Liver (tissue), 9 donors: ENCODE results near the gene SNRPA. TPM values are rescaled to one million over a fixed set of nuclear protein-coding genes. Genes with fewer than 3 reads are reported as not detected.

Experiments used
- DNase-seq: peaks from one replicate; pipeline ENCODE4 v3.0.0-alpha.2; 2017; ENCODE audit warnings: low spot score
- H3K27ac ChIP-seq, 2 donors: one replicate each; pipeline ENCODE4 v1.7.0; 2013; ENCODE audit warnings: inconsistent platforms in 2 of 2, low read length in 2 of 2, control low read depth in 1 of 2, low read depth in 1 of 2, mild to moderate bottlenecking in 1 of 2
- H3K27me3 ChIP-seq, 4 donors: one replicate each; pipeline versions ENCODE4 v1.6.1 to v1.7.0; 2013; ENCODE audit warnings: low read length in 3 of 4, inconsistent platforms in 1 of 4, mild to moderate bottlenecking in 1 of 4, moderate library complexity in 1 of 4; ENCODE audit not compliant: control insufficient read depth in 4 of 4, insufficient read depth in 4 of 4
- H3K36me3 ChIP-seq, 4 donors: one replicate each; pipeline versions ENCODE4 v1.6.1 to v1.7.0; 2013; ENCODE audit warnings: low read length in 3 of 4, mild to moderate bottlenecking in 3 of 4, low read depth in 1 of 4, moderate library complexity in 1 of 4; ENCODE audit not compliant: control insufficient read depth in 4 of 4, insufficient read depth in 3 of 4
- H3K4me1 ChIP-seq, 4 donors: one replicate each; pipeline versions ENCODE4 v1.6.1 to v1.7.0; 2013; ENCODE audit warnings: low read length in 3 of 4, mild to moderate bottlenecking in 3 of 4, moderate library complexity in 1 of 4; ENCODE audit not compliant: control insufficient read depth in 4 of 4, insufficient read depth in 4 of 4
- H3K4me3 ChIP-seq, 3 donors: one replicate each; pipeline versions ENCODE4 v1.6.1 to v1.7.0; 2013; ENCODE audit warnings: low read length in 3 of 3, control low read depth in 1 of 3, low read depth in 1 of 3, mild to moderate bottlenecking in 1 of 3
- H3K9ac ChIP-seq, 2 donors: one replicate each; pipeline ENCODE4 v1.7.0; 2013; ENCODE audit warnings: low read length in 2 of 2, mild to moderate bottlenecking in 2 of 2, moderate library complexity in 2 of 2, control low read depth in 1 of 2, low read depth in 1 of 2
- H3K9me3 ChIP-seq, 4 donors: one replicate each; pipeline versions ENCODE4 v1.6.1 to v1.7.0; 2013; ENCODE audit warnings: low read length in 3 of 4; ENCODE audit not compliant: control insufficient read depth in 4 of 4
- EGR1 ChIP-seq, 2 donors: IDR thresholded peaks; 2 replicates each; pipeline ENCODE4 v1.6.1; 2016 to 2018; ENCODE audit warnings: antibody characterized with exemption in 2 of 2, low read depth in 2 of 2
- FOXA1 ChIP-seq: IDR thresholded peaks from 2 replicates; pipeline ENCODE4 v1.6.1; 2016; ENCODE audit warnings: antibody characterized with exemption
- FOXA2 ChIP-seq: IDR thresholded peaks from 2 replicates; pipeline ENCODE4 v1.6.1; 2016; ENCODE audit warnings: antibody characterized with exemption
- GABPA ChIP-seq, 2 donors: IDR thresholded peaks in 1 of 2; conservative IDR thresholded peaks in 1 of 2; 2 replicates each; pipeline ENCODE4 v1.6.1; 2016; ENCODE audit warnings: antibody characterized with exemption in 2 of 2, mild to moderate bottlenecking in 1 of 2, moderate library complexity in 1 of 2
- HNF4A ChIP-seq, 2 donors: conservative IDR thresholded peaks; 2 replicates each; pipeline ENCODE4 v1.6.1; 2016; ENCODE audit warnings: antibody characterized with exemption in 2 of 2, mild to moderate bottlenecking in 2 of 2
- HNF4G ChIP-seq: IDR thresholded peaks from 2 replicates; pipeline ENCODE4 v1.6.1; 2016; ENCODE audit warnings: antibody characterized with exemption
- JUND ChIP-seq, 2 donors: IDR thresholded peaks; 2 replicates each; pipeline ENCODE4 v1.6.1; 2016; ENCODE audit warnings: antibody characterized with exemption in 2 of 2
- NR2F2 ChIP-seq: IDR thresholded peaks from 2 replicates; pipeline ENCODE4 v1.6.1; 2016; ENCODE audit warnings: antibody characterized with exemption
- RAD21 ChIP-seq, 2 donors: IDR thresholded peaks; 2 replicates each; pipeline ENCODE4 v1.6.1; 2016; ENCODE audit warnings: antibody characterized with exemption in 2 of 2, mild to moderate bottlenecking in 2 of 2
- REST ChIP-seq: IDR thresholded peaks from 2 replicates; pipeline ENCODE4 v1.6.1; 2016; ENCODE audit warnings: antibody characterized with exemption, mild to moderate bottlenecking
- RXRA ChIP-seq, 2 donors: IDR thresholded peaks; 2 replicates each; pipeline ENCODE4 v1.6.1; 2017 to 2018; ENCODE audit warnings: antibody characterized with exemption in 2 of 2, mild to moderate bottlenecking in 1 of 2
- SP1 ChIP-seq: IDR thresholded peaks from 2 replicates; pipeline ENCODE4 v1.6.1; 2018; ENCODE audit warnings: antibody characterized with exemption, mild to moderate bottlenecking
- TAF1 ChIP-seq: conservative IDR thresholded peaks from 2 replicates; pipeline ENCODE4 v1.6.1; 2016; ENCODE audit warnings: antibody characterized with exemption, mild to moderate bottlenecking
- YY1 ChIP-seq: IDR thresholded peaks from 2 replicates; pipeline ENCODE4 v1.6.1; 2016; ENCODE audit warnings: antibody characterized with exemption, mild to moderate bottlenecking
- ZBTB33 ChIP-seq: IDR thresholded peaks from 2 replicates; pipeline ENCODE4 v1.6.1; 2016; ENCODE audit warnings: antibody characterized with exemption
- WGBS: extraction: QIAGEN DNeasy Blood & Tissue Kit; methylation state at CpG from one replicate; pipeline ENCODE4 v1.1.7; 2013; 5-methylcytosine and 5-hydroxymethylcytosine counted together
- polyA plus RNA-seq, 2 donors: library from polyadenylated mRNA; stranded (reverse) in 1 of 2; unstranded in 1 of 2; fragments of 200-250 nt in 1 of 2; fragments of >200 nt in 1 of 2; fragmentation: Nextera tagmentation in 1 of 2; extraction: Ambion mirVana in 1 of 2; gene quantifications; one replicate each; pipeline versions ENCODE4 v1.2.1 to v1.2.3, GENCODE V29; 2013 to 2015
- total RNA-seq, 2 donors: library from RNA; depleted of rRNA; stranded (reverse); fragments of >200 nt; gene quantifications; one replicate each; pipeline ENCODE4 v1.2.3, GENCODE V29; 2014
- TF ChIP-seq, protein P1 (sequence below): fragments of 150-350 bp; IDR thresholded peaks from 2 replicates; pipeline ENCODE4 v1.5.1; 2017; ENCODE audit warnings: improper control_type of control experiment, low read depth, low read length; ENCODE audit not compliant: missing input control
- TF ChIP-seq, protein P2 (sequence below): IDR thresholded peaks from 2 replicates; pipeline ENCODE4 v1.6.1; 2016; ENCODE audit warnings: antibody characterized with exemption
- TF ChIP-seq, protein P3 (sequence below): IDR thresholded peaks from 2 replicates; pipeline ENCODE4 v1.6.1; 2016; ENCODE audit warnings: antibody characterized with exemption
- donor health status: healthy.
- donor health status: healthy.
- donor health status: healthy.
- donor health status: healthy.
- donor health status: healthy.

SNRPA gene
- 10 to 100 TPM; 11.8 to 27.1 TPM for total RNA-seq
- polyA plus RNA-seq = 10 to 100 TPM; 12.4 to 21.6 TPM

GRCh38 chr19:40750874-40751537 is at the start of gene SNRPA:
TSS of gene SNRPA (plus strand) at chr19:40751203. CDS start at chr19:40751409, 206 bp downstream.
- H3K4me1 ChIP-seq = peaks cover 7 to 42% (median 33%) of the 10 kb centered on the region in 4 donors
- peaks cover 0 to under 1% (median 0%) of the 10 kb centered on the region in 4 donors for H3K36me3 ChIP-seq
- H3K27ac ChIP-seq = peak within 1 kb of the TSS; percentile 85
- H3K9me3 ChIP-seq = no peaks in the 10 kb centered on the region
- TF ChIP-seq RAD21 (IDR thresholded peaks at IDR 0.05) (no peak), YY1 (no peak), HNF4A (conservative IDR thresholded peaks at IDR 0.05) (no peak), HNF4G (no peak), JUND (IDR thresholded peaks at IDR 0.05) (no peak), EGR1 (IDR thresholded peaks at IDR 0.05; ENCODE audit: low read depth in 2 of 2) (no peak), TAF1 (peak; percentile 45), ZBTB33 (peak; percentile 98), GABPA (IDR thresholded peaks at IDR 0.05 in 1 of 2, conservative IDR thresholded peaks at IDR 0.05 in 1 of 2) (peak in 1 of 2 donors; percentile 26), RXRA (IDR thresholded peaks at IDR 0.05) (no peak), FOXA1 (no peak), REST (no peak), SP1 (peak; percentile 15), FOXA2 (no peak), NR2F2 (no peak)
- TF ChIP-seq, protein P1, sequence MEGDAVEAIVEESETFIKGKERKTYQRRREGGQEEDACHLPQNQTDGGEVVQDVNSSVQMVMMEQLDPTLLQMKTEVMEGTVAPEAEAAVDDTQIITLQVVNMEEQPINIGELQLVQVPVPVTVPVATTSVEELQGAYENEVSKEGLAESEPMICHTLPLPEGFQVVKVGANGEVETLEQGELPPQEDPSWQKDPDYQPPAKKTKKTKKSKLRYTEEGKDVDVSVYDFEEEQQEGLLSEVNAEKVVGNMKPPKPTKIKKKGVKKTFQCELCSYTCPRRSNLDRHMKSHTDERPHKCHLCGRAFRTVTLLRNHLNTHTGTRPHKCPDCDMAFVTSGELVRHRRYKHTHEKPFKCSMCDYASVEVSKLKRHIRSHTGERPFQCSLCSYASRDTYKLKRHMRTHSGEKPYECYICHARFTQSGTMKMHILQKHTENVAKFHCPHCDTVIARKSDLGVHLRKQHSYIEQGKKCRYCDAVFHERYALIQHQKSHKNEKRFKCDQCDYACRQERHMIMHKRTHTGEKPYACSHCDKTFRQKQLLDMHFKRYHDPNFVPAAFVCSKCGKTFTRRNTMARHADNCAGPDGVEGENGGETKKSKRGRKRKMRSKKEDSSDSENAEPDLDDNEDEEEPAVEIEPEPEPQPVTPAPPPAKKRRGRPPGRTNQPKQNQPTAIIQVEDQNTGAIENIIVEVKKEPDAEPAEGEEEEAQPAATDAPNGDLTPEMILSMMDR = no peak
- TF ChIP-seq, protein P2, sequence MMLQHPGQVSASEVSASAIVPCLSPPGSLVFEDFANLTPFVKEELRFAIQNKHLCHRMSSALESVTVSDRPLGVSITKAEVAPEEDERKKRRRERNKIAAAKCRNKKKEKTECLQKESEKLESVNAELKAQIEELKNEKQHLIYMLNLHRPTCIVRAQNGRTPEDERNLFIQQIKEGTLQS = no peak
- TF ChIP-seq, protein P3, sequence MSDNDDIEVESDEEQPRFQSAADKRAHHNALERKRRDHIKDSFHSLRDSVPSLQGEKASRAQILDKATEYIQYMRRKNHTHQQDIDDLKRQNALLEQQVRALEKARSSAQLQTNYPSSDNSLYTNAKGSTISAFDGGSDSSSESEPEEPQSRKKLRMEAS = peak; percentile 71
- H3K4me3 ChIP-seq = peak within 1 kb of the TSS; percentile 65 to 99 (median 87)
- peak; percentile 96 for DNase-seq
- H3K9ac ChIP-seq = peak within 1 kb of the TSS; percentile 79
- under 1% methylated on average over 46 of the region's 46 CpGs for WGBS
- H3K27me3 ChIP-seq = no peaks in the 10 kb centered on the region
